ENCODE data around the gene SURF6. TPM values are rescaled to one million over a fixed set of nuclear protein-coding genes. Genes with fewer than 3 reads are reported as not detected.

The SURF6 gene
- total RNA-seq, 4 donors from 2014 or later: 22.5 to 36.3 (median 25.8) TPM

GRCh38 chr9:133353548-133353947 lies 17.6 kb upstream of the SURF6 start:
- ATAC-seq: no peak
- Histone ChIP-seq H3K4me1 (peaks cover 0 to 59% (median 32%) of the 10 kb centered on the region in 3 donors), H3K9me3 (no peaks in the 10 kb centered on the region), H3K36me3 (peaks cover 0 to 57% of the 10 kb centered on the region in 2 donors), H3K4me3 (no peak overlapping the region), H3K27ac (no peak overlapping the region), H3K27me3 (no peaks in the 10 kb centered on the region)
- TF ChIP-seq POLR2AphosphoS5 (IDR thresholded peaks at IDR 0.05): no peak
- no peak for TF ChIP-seq CTCF (IDR thresholded peaks at IDR 0.05)
- no peak for TF ChIP-seq POLR2A (IDR thresholded peaks at IDR 0.05)
- TF ChIP-seq EP300 (IDR thresholded peaks at IDR 0.05): no peak
- no CpG with 5 or more reads among the region's 5 CpGs for WGBS, 2 donors (ENCODE audit: low coverage in 1 of 2)

GRCh38 chr9:133352635-133353340 lies 16.8 kb upstream of the SURF6 start:
- ATAC-seq: no peak
- no peak overlapping the region for H3K4me3 ChIP-seq
- no peaks in the 10 kb centered on the region for H3K27me3 ChIP-seq
- H3K9me3 ChIP-seq: no peaks in the 10 kb centered on the region
- no peak for TF ChIP-seq POLR2AphosphoS5 (IDR thresholded peaks at IDR 0.05)
- no peak for TF ChIP-seq CTCF (IDR thresholded peaks at IDR 0.05)
- TF ChIP-seq POLR2A (IDR thresholded peaks at IDR 0.05): no peak
- TF ChIP-seq EP300 (IDR thresholded peaks at IDR 0.05): no peak
- peaks cover 0 to 57% of the 10 kb centered on the region in 2 donors for H3K36me3 ChIP-seq
- H3K4me1 ChIP-seq: peaks cover 0 to 52% (median 31%) of the 10 kb centered on the region in 3 donors
- no peak overlapping the region for H3K27ac ChIP-seq
- 60 to 64% methylated on average over 7 of the region's 8 CpGs for WGBS, 2 donors (ENCODE audit: low coverage in 1 of 2)

- Histone ChIP-seq H3K4me1 (peaks cover 0 to 49% (median 24%) of the 10 kb centered on the region in 3 donors), H3K27ac (no peak overlapping the region), H3K36me3 (peaks cover 0 to 57% of the 10 kb centered on the region in 2 donors), H3K27me3 (no peaks in the 10 kb centered on the region), H3K4me3 (no peak overlapping the region), H3K9me3 (no peaks in the 10 kb centered on the region)
- WGBS, 2 donors (ENCODE audit: low coverage in 1 of 2): 49 to 77% methylated on average over 5 to 7 of the region's 14 CpGs
- peak in 2 of 4 experiments; percentile 28 to 37 for TF ChIP-seq CTCF (IDR thresholded peaks at IDR 0.05)
- TF ChIP-seq EP300 (IDR thresholded peaks at IDR 0.05): no peak
- ATAC-seq: no peak
These were observed 16.1 kb upstream of the SURF6 start for GRCh38 chr9:133351908-133352634.

GRCh38 chr9:133351526-133351907 lies 15.5 kb upstream of the SURF6 start:
- no peaks in the 10 kb centered on the region for H3K27me3 ChIP-seq
- H3K9me3 ChIP-seq: no peaks in the 10 kb centered on the region
- peaks cover 0 to 57% of the 10 kb centered on the region in 2 donors for H3K36me3 ChIP-seq
- ATAC-seq: no peak
- peaks cover 0 to 50% (median 24%) of the 10 kb centered on the region in 3 donors for H3K4me1 ChIP-seq
- no peak for TF ChIP-seq EP300 (IDR thresholded peaks at IDR 0.05)
- H3K27ac ChIP-seq: no peak overlapping the region
- 74 to 86% methylated on average over 3 of the region's 3 CpGs for WGBS, 2 donors (ENCODE audit: low coverage in 1 of 2)
- no peak overlapping the region for H3K4me3 ChIP-seq

GRCh38 chr9:133349965-133350616 lies 14.1 kb upstream of the SURF6 start:
- Histone ChIP-seq H3K27ac (no peak overlapping the region), H3K4me3 (no peak overlapping the region), H3K4me1 (peaks cover 0 to 51% (median 24%) of the 10 kb centered on the region in 3 donors), H3K36me3 (peaks cover 0 to 69% of the 10 kb centered on the region in 2 donors), H3K27me3 (no peaks in the 10 kb centered on the region), H3K9me3 (no peaks in the 10 kb centered on the region)
- TF ChIP-seq EP300 (IDR thresholded peaks at IDR 0.05) (no peak), CTCF (IDR thresholded peaks at IDR 0.05) (no peak), POLR2AphosphoS5 (IDR thresholded peaks at IDR 0.05) (no peak), POLR2A (IDR thresholded peaks at IDR 0.05) (no peak)
- no peak for ATAC-seq
- WGBS, 2 donors (ENCODE audit: low coverage in 1 of 2): 80% methylated on average over 8 of the region's 15 CpGs; no CpG with 5 or more reads in 1 of the 2 donors
